NCI-H524 treated with DMSO at 0.1 percent for 48 hours (cell line): Measurements from ENCODE around the gene CAMTA1.
A peak's percentile ranks its signal among the peaks of the same experiment; 100 is the strongest.
"Not testable (repeated sequence)": the region's sequence is repeated elsewhere in the genome, so short reads cannot be mapped to it uniquely, and the experiment has no call there.

Experiments
- DNase-seq: peaks from one replicate; lab custom pipeline; 2025; lab: John Stamatoyannopoulos, UW

Gene CAMTA1

GRCh38 chr1:7780976-7781375 is 995.7 kb downstream of the CAMTA1 start:
- no peak for DNase-seq

GRCh38 chr1:7781501-7781900 is 996.2 kb downstream of the CAMTA1 start:
- DNase-seq = no peak

DNA sequence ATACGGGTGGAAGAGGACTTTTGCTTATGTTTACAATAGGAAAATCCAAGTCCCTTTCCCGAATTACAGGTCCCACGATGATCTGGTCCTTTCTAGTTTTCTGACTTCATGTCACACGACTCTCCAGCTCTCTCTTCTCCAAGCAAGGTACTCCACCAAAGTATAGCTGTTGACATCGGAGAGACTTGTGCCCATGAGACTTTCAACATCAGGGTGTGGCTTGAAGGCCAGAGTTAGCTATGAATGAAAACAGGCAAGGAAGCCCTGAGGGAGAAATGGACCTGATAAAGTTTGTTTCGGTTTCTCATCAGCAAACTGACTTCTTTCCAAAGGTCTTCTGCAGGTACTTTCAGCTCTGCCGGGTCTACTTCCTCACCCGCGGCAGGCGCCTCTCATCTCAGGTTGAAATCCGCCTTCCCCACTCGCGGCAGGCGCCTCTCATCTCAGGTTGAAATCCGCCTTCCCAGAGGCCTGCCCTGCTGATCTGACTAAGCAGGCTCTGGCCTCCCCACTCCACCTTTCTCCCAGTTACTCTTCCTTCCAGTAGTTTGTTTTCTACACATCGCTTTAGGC is 996.8 kb downstream of the CAMTA1 start:
- no peak for DNase-seq

DNA sequence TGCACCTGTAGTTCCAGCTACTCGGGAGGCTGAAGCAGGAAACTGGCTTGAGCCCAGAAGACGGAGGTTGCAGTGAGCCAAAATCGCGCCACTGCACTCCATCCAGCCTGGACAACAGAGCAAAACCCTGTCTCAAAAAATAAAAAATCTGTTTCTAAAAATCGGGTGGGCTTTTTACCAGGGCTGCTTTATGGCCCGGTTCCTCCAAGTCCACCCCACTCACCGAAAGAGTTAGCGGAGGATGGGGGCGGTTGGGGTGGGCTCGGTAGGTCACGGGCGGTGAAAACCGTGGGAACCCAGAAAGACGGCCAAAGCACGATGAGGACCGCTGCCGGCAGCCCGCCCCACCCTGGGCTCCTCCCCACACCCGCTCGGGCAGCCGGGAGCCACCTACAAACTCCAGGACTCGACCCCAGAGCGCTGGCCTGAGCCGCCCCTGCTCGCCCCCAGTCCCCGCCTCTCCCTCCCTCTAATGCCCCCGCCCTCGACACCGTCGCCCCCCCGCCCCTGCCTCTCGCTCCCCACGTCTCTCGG is 998.0 kb downstream of the CAMTA1 start:
- DNase-seq = peak; percentile 3

DNA sequence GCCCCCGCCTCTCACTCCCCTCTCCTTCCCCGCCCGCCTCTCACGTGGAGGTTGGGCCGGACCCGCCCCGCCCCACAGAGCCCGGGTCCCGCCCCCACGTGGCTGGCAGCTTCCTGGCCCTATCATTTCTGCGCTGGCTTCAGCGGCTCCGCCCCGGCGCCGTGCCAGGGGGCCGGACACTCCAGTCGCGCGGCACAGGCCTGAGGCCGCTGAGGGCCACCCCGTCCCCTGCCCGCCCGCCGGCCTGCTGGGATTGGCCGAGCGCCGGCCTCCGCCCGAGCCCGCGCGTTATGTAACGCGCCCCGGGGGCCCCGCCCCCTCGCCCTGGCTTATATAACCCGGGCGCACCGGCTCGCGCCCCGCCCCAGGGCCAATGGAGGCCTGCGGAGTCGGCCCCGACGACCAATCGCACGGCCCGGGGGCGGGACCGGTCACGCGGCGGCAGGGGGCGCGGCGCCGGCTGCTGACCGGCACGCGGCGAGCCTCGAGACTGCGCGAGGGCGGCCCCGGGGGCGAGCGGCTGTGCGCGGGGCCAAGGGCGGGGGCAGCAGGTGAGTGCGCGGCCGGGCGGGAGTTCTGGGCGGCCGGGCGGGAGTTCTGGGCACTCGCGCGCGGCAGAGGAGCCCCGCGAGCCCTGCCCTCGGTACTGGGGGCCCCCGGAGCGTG is 998.7 kb downstream of the CAMTA1 start, which contains the start of gene PER3:
Gene PER3, plus strand, starts transcription at position 466 of the 666 bp plus-strand sequence. CDS start 587 bp downstream, outside the sequence.
- peak; percentile 35 for DNase-seq

DNA sequence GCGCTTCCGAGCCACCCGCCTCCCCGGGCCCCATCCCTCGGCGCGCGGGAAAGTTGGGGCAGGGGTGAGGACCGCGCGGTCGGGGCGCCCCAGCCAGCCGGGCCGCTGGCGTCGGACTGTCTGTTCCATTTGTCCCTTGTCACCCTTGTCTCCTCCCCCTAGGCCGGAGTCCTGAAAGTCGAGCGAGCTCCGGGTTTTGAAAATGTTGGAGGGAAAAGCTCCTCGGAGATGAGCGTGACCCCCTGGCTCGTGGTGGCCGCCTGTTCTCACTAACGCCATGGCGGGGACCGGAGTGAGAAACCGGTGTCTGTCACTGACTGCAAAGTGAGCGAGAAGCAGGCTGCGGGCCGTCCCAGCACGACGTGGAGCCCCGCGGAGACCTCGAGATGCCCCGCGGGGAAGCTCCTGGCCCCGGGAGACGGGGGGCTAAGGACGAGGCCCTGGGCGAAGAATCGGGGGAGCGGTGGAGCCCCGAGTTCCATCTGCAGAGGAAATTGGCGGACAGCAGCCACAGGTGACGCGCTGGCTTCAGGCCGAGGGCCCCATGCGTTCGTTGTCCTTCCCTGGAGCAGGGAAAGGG is 999.3 kb downstream of the CAMTA1 start:
- DNase-seq = no peak

GRCh38 chr1:7785108-7785507 is 999.9 kb downstream of the CAMTA1 start:
- no peak for DNase-seq

DNA sequence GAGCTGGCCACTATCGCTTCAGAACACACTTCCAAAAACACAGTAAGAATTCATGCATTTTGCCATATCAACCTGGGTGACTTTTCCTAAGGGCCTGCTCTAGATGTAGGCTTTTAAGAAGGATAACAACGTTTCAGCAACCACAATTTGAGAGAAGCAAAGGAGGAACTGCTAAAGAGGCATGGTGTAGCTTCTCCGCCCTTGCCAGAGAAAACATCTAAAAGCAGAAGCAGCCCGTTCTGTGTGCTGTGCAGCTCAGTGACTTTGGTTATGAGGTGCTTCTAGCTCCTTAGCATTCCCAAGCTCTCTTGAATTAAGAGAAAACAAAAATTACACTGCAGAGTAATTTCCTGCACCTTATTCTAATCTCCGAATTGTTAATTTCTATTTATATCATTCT is 1001.5 kb downstream of the CAMTA1 start:
- no peak for DNase-seq

DNA sequence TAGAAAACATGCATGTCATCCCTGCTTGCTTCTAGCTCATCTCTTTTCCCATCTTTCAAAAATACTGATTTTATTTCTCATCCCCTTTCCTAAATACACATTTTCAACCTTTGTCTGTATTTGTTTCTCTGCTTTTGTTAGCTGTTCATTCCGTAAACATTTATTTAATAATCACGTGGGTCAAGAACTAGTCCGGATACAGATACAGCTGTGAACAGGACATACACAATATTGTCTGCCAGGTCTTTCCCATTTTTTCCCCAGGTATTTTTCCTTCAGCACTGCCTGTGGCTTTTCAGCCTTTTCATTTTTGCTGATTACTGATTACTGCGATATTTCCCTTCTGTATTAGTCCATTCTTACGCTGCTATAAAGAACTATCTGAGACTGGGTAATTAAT is 1004.6 kb downstream of the CAMTA1 start:
- no peak for DNase-seq

DNA sequence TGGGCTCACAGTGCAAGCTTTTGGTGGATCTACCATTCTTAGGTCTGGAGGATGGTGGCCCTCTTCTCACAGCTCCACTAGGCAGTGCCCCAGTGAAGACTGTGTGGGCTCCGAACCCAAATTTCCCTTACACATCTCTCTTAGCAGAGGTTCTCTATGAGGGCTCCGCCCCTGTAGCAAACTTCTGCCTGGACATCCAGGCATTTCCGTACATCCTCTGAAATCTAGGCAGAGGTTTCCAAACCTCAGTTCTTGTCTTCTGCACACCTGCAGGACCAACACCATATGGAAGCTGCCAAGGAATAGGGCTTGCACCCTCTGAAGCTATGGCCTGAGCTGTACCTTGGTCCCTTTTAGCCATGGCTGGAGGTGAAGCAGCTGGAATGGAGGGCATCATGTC is 1005.8 kb downstream of the CAMTA1 start:
- not testable (repeated sequence) for DNase-seq

DNA sequence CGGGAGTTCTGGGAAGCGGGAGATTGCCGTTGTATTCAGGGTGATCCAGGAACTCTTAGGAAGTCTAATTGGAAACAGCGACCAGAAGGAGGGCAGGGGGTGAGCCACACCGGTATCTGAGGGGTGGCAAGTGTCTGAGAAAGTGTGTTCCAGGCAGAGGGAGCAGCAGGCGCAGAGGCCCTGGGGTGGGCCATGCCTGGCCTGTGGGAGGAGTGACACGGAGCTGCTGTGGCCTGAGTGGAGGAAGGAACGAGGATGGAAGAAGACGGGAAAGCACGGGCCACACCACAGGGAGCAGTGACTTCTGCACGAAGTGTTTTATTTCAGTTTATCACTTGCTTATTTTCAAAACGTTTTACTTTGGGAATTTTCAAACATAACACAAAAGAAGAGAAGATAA is 1010.2 kb downstream of the CAMTA1 start:
- DNase-seq = no peak

GRCh38 chr1:7805460-7805859 is 1020.2 kb downstream of the CAMTA1 start:
- no peak for DNase-seq

DNA sequence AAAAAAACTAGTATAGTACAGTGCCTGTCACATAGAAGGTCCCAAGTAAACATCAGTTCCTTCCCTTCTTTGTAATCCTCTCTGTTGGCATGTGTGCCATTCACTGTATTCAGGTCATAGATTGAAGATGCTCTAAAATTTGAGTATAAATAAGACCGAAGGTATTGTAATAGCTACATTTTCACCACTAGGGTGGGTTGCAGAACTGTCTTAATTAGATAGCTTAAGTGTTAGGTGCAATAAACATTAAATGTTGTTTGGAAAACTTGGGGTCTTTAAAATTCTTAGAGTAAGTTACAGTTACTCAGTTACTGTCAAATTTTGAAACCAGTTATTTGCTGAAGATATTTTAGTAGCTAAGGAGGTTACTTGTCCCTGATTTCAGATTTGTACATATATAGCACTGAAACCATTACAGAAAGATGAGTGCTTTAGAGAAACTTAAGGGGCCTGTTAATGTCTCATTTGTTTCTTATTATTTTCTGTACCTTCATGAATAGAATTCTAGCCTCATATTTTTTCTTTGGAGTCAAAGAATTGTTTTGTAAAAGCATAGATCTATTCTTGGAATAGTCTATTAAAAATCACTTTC is 1023.1 kb downstream of the CAMTA1 start:
- DNase-seq = no peak

GRCh38 chr1:7809742-7810141 is 1024.5 kb downstream of the CAMTA1 start:
- no peak for DNase-seq

GRCh38 chr1:7810395-7810794 is 1025.1 kb downstream of the CAMTA1 start:
- DNase-seq = no peak

DNA sequence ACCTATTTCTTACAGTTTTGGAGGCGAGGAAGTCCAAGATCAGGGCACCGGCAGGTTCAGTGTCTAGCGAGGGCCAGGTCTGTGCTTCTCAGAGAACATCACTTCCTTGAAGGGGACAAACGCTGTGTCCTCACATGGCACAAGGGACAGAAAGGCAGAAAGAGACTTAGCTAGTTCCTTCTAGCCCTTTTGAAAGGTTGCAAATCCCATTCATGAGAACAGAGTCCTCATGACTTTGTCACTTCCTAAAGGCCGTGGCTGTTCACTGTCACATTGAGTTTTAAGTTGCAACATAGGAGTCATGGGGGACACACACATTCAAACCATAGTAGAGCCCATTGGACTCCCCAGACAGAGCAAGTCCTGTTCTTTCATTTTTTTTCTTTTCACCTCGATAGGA is 1026.2 kb downstream of the CAMTA1 start:
- no peak for DNase-seq

GRCh38 chr1:7813677-7814373 is 1028.6 kb downstream of the CAMTA1 start:
- no peak for DNase-seq
